Hematopoietic multipotent progenitor cell treated with erythropoietin and hydrocortisone succinate and interleukin-3 and kit ligand, for 8 days (in vitro differentiated cells): ENCODE measurements around the gene TPCN1.

Experiments used
- DNase-seq: peaks from one replicate; pipeline ENCODE4 v3.0.0-alpha.2; 2015

Gene TPCN1

GRCh38 chr12:113242560-113242959, 21.3 kb downstream of the TPCN1 start:
- DNase-seq: no peak

GRCh38 chr12:113244047-113244460, 22.8 kb downstream of the TPCN1 start:
- DNase-seq: peak; percentile 29

GRCh38 chr12:113244478-113244958, 23.3 kb downstream of the TPCN1 start:
- no peak for DNase-seq

DNA sequence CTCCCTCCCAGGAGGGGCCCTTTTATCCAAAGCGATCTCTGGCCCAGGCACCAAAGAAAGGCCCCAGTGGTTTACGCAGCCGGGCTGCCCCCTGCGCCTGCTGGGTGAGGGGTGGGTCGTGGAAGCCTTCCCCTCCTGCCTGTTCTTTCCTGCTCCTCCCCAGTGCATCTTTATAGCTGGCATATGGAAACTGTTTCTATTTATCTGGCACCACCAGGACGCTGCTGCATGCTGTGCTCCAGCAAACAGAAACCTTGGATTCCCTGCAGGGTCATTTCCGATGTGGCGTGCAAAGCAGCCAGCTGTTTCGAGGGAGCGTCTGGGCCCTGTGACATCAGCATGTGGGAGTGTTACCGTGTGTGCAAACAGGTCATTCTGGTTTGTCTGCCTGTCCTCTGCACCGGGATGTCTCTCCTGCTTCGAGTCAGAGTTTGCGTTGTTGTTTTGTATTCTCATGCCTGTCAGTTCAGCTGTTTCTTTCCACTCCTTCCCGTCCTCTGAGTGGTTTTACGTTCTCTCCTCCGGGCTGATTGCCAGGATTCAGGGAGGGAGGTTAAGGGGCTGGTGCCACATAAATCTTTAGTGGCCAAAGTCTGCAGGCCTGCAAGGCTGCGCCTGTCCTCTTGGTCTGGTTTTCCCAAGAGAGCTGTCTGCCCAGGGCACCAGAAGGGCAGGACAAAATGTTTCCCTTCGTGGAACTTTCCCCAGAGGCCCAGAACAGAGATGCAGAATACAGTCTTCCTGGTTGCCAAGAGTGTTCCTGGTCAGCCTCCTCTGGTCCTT, 24.6 kb downstream of the TPCN1 start:
- peak; percentile 52 for DNase-seq

DNA sequence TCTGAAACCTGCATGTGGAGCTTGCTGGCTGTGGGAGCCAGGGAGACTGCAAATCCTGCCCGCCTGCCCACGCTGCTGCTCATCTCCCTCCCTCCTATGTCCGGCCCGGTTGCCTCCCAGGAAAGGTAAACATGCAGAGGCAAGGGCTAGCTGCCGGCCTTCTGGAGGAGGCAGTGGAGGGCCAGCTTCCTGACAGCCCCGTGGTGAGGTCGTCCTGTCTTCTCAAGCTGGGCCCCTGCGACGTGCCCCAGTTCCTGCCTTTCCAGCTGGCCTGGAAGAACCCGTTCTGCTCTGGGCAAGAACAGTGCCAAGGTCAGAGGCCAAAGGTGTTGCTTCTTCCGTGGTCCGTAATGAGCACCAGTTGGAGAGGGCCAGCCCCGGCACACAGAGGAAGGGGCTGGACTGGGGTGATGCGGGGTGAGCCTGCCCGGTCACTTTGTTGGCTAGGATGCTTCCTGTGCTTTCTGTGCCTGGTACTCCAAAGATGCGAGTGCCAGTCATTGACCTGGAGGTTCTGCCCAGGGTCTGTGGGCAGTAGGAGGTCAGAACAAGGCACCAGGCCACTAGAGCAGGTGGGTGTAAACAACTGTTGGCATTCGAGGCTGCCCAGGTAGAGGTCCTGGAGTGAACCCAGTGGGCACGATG, 25.3 kb downstream of the TPCN1 start:
- no peak for DNase-seq

GRCh38 chr12:113247123-113248050, 26.1 kb downstream of the TPCN1 start:
- DNase-seq: no peak

- DNase-seq: no peak
Observed at GRCh38 chr12:113248051-113248825, 27.0 kb downstream of the TPCN1 start.

DNA sequence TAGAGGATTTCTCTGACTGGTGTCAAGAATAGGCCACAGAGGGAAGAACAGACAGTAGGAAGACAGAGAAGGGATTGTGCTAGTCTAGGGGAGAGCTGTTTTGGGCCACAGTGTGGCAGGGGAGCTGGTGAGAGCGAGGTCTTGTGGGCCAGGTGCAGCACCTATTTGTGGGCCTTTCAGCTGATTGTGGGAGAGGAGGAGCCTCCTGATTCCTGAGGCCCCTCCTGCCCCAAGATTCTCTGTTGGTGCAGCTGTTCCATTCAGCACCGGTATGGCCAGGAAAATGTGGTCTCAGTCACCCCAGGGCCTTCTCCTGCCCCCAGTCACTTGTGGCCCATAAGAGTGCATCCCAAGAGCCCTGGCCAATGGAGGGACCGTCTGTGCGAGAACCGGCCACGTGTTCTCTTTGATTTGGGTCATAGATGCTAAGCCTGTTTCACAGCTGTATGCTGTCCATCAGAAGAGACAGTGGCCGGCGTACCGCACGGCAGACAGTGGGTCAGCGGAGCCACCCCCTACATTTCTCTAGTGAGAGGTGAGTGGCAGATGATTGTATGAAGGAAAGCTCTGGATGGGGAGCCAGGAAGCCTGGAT, 27.7 kb downstream of the TPCN1 start:
- no peak for DNase-seq

GRCh38 chr12:113249546-113249945, 28.3 kb downstream of the TPCN1 start:
- no peak for DNase-seq

DNA sequence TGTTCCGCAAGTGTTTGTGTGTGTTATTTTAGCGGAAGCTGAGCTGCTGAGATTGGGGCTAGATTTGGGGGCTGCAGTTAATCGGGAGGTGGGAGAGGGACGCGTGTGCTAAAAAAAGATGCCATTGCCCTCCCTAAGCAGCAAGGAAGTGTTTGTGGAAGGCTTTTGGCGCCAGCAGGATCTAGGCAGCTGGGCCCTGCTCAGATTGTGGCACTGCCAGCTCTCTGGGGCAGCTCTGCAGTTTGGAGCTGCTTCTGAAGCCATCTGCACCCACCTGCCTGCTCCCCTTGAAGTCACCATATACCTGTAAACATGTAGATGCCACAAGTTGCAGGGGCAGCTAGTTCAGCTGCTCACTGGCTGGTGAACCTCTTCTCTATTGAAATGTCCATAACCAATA, 28.8 kb downstream of the TPCN1 start:
- DNase-seq: no peak

DNA sequence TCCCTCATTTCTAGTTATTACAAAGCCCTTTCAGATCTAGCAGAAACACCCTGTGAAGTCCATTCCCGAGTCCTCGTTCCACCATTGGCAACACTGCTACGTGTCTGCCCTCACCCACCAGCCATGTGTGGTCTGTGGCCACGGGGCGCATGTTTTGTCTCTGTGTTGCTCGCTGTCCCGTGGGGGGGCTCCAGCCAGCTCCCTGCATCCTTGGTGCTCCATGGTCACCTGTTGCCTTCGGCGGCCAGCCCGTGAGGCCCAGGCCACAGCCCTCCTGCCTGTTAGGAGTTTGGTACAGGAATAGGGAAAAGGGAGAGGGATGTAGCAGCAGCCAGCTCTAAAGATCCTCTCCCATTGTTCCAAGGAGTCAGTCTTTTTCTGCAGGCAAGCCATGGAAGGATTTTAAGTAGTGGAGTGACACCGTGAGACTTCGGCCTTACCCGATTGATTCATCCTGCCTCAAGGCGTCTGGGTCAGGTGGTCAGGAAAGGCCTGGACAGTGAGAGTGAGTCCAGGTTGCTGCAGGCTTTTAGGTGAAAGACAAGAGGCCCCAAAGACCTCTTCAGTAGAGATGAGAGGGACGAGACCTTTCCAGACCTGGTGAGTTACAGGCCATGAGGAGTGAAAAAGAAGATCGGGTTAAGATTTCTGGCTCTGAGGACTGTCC, 30.3 kb downstream of the TPCN1 start:
- no peak for DNase-seq

GRCh38 chr12:113252494-113252893, 31.2 kb downstream of the TPCN1 start:
- no peak for DNase-seq

DNA sequence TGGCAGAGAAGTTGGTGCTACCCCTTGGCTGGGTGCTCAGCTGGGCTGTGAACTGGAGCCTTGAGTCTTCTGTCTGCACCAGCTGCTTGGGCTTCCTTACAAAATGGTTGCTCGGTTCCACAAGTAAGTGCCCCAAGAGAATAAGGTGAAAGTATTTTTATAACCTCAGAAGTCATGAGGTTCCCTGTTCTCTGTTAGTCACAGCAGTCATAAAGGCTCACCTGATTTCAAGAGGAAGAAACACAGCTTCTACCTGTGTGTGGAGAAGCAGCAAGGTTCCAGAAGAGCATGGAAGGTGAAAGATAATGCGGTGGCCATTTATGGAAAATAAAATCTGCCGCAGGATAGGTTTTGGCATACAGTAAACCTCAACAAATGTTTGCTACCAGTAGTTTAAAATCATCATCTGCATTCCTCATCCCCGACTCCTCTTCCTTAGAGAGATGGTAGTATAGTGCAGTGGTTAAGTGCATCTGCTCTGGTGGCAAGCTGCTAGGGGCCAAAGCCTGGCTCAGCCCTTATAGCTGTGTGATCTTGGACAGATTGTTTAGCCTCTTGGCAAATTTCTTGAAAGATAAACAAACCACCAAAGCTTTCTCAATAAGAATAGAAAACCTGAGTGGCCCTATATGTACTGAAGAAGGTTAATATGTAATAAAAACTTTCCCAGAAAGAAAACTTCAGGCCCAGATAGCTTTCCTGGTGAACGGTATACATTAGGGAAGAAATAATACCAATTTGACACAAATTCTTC, 32.4 kb downstream of the TPCN1 start:
- no peak for DNase-seq

DNA sequence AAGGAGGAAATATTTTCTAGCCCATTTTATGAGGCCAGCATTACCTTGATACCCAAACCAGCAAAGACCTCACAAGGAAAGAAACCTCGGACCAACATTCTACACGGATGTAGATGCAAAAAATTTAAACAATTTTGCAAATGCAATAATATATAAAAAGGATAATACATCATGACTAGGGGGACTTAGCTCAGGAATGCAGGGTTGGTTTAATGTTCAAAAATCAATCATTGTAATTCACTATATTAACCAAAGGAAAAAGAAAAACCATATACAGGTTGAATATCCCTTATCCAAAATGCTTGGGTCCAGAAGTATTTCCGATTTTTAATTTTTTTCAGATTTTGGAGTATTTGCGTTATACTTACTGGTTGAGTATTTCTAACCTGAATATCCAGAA, 33.0 kb downstream of the TPCN1 start:
- no peak for DNase-seq

DNA sequence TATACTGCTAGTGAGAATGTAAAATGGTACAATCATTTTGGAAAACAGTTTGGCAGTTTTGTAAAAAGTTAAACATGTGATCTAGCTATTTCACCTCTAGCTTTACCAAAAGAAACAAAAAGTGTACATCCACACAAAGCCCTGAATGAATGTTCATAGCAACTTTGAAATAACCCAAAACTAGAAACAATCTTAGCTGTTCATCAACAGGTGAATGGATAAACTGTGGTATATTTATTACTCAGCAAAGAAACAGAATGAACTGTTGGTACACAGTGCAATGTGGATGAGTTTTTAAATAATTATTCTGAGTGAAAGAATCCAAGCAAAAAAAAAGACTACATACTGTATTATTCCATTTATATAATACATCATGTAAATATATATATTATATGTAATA, 36.3 kb downstream of the TPCN1 start:
- no peak for DNase-seq

GRCh38 chr12:113260127-113260526, 38.9 kb downstream of the TPCN1 start:
- peak; percentile 37 for DNase-seq

DNA sequence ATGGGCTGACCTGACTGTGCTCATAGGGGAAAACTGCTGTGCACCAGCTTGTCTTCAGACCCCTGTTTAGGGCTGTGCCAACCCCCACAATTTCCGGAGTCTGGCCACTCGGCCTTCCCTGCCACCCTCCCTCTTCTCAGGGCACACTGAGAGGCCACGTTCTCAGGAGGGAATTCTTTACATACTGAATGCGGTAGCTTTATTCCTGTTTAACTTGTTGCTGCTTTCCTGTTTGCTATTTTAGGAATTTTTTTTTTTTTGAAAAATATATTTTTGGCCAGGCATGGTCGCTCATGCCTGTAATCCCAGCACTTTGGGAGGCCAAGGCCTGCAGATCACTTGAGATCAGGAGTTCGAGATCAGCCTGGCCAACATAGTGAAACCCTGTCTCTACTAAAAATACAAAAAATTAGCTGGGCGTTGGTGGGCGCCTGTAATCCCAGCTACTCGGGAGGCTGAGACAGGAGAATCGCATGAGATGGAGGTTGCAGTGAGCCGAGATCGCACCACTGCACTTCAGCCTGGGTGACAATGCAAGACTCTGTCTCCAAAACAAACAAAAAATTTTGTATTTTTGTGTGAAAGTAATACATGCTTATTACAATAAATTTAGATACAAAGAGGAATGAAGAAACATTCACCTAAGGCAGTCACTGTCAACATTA, 39.5 kb downstream of the TPCN1 start:
- DNase-seq: no peak

- peak; percentile 69 for DNase-seq
Observed at GRCh38 chr12:113261847-113262470, 40.7 kb downstream of the TPCN1 start.

GRCh38 chr12:113262710-113263109, 41.4 kb downstream of the TPCN1 start:
- DNase-seq: no peak
